Spleen (tissue), 7 donors: Measurements from ENCODE around the gene PNMA8B.

Experiments
- CTCF ChIP-seq, 11 experiments: fragments of 200-600 bp in 7 of 11; fragments of 450-650 bp in 4 of 11; sonication (generic) in 4 of 11; IDR thresholded peaks in 8 of 11; conservative IDR thresholded peaks in 3 of 11; 1 replicate in 7 of 11; 2 replicates in 4 of 11; pipeline versions ENCODE4 v1.4.0 to v1.8.0; 2016 to 2021; ENCODE audit warnings: antibody characterized with exemption in 11 of 11, inconsistent platforms in 4 of 11, mild to moderate bottlenecking in 1 of 11
- POLR2A ChIP-seq, 3 donors: fragments of 450-650 bp; IDR thresholded peaks; one replicate each; pipeline ENCODE4 v1.5.1; 2017; ENCODE audit warnings: antibody characterized with exemption in 3 of 3, mild to moderate bottlenecking in 1 of 3
- POLR2AphosphoS5 ChIP-seq, 3 donors: sonication (generic); formaldehyde crosslinking; IDR thresholded peaks; one replicate each; pipeline ENCODE4 v1.5.1; 2017; ENCODE audit warnings: antibody characterized with exemption in 3 of 3
- donor health status: DM: no; HTN: no; CAD: no; lungs with moderate emphysema.
- donor health status: DM: no; HTN: no; CAD: no.
- donor health status: DM: no; HTN: no; CAD: no.

- TF ChIP-seq POLR2AphosphoS5 (IDR thresholded peaks at IDR 0.05) (no peak), POLR2A (IDR thresholded peaks at IDR 0.05) (no peak), CTCF (IDR thresholded peaks at IDR 0.05 in 8 of 11, conservative IDR thresholded peaks at IDR 0.05 in 3 of 11) (no peak)
Observed at GRCh38 chr19:46511237-46511636, 15.6 kb upstream of the PNMA8B start.
